ENCODE data around the gene SOX8.
A peak's percentile ranks its signal among the peaks of the same experiment; 100 is the strongest.

The SOX8 gene

GRCh38 chr16:1026784-1027500 lies 45.4 kb downstream of the SOX8 start:
- no peak for DNase-seq (ENCODE audit: low spot score)

GRCh38 chr16:1027501-1027815 lies 45.9 kb downstream of the SOX8 start:
- no peak for DNase-seq (ENCODE audit: low spot score)

GRCh38 chr16:1028056-1028455 lies 46.5 kb downstream of the SOX8 start:
- peak; percentile 37 for DNase-seq (ENCODE audit: low spot score)

GRCh38 chr16:1028524-1029258 lies 47.1 kb downstream of the SOX8 start:
- no peak for DNase-seq (ENCODE audit: low spot score)

- no peak for DNase-seq (ENCODE audit: low spot score)
These were observed 47.6 kb downstream of the SOX8 start for GRCh38 chr16:1029259-1029545.

GRCh38 chr16:1030473-1030901 lies 48.9 kb downstream of the SOX8 start:
- peak; percentile 58 for DNase-seq (ENCODE audit: low spot score)

GRCh38 chr16:1031666-1032065 lies 50.1 kb downstream of the SOX8 start:
- DNase-seq (ENCODE audit: low spot score) = no peak

GRCh38 chr16:1032607-1033006 lies 51.0 kb downstream of the SOX8 start:
- no peak for DNase-seq (ENCODE audit: low spot score)

- no peak for DNase-seq (ENCODE audit: low spot score)
These were observed 51.6 kb downstream of the SOX8 start for GRCh38 chr16:1033128-1033679.

- no peak for DNase-seq (ENCODE audit: low spot score)
These were observed 52.9 kb downstream of the SOX8 start for GRCh38 chr16:1034230-1035065.

GRCh38 chr16:1035066-1035415 lies 53.5 kb downstream of the SOX8 start:
- no peak for DNase-seq (ENCODE audit: low spot score)

GRCh38 chr16:1036166-1036565 lies 54.6 kb downstream of the SOX8 start:
- DNase-seq (ENCODE audit: low spot score) = no peak

Data from AG20443 (cell line).